T1000 (cell line): ENCODE measurements around the gene OLIG2.

Experiments
- DNase-seq: peaks from one replicate; lab custom pipeline; 2025; ENCODE audit warnings: mixed read lengths; lab: John Stamatoyannopoulos, UW

OLIG2 gene

GRCh38 chr21:33019885-33020557 lies 5.7 kb upstream of the OLIG2 start:
- DNase-seq = no peak

- no peak for DNase-seq
Measured at GRCh38 chr21:33020558-33021100, 5.1 kb upstream of the OLIG2 start.

GRCh38 chr21:33021150-33021549 lies 4.6 kb upstream of the OLIG2 start:
- no peak for DNase-seq

GRCh38 chr21:33021667-33022066 lies 4.1 kb upstream of the OLIG2 start:
- DNase-seq = no peak

GRCh38 chr21:33022489-33022827 lies 3.3 kb upstream of the OLIG2 start:
- DNase-seq = no peak

- no peak for DNase-seq
Measured at GRCh38 chr21:33022828-33023573, 2.7 kb upstream of the OLIG2 start.

GRCh38 chr21:33023574-33024200 lies 2.0 kb upstream of the OLIG2 start:
- DNase-seq = no peak

GRCh38 chr21:33024201-33025103 lies 1.3 kb upstream of the OLIG2 start:
- no peak for DNase-seq

- DNase-seq = no peak
Measured at GRCh38 chr21:33025106-33025488, 638 bp upstream of the OLIG2 start.

GRCh38 chr21:33026443-33026858 lies 716 bp downstream of the OLIG2 start:
- DNase-seq = no peak

- no peak for DNase-seq
Measured at GRCh38 chr21:33026878-33027400, 1.2 kb downstream of the OLIG2 start.

GRCh38 chr21:33027401-33028286 lies 1.9 kb downstream of the OLIG2 start:
- DNase-seq = no peak

- DNase-seq = no peak
Measured at GRCh38 chr21:33028287-33028670, 2.5 kb downstream of the OLIG2 start.

- DNase-seq = no peak
Measured at GRCh38 chr21:33028773-33029384, 3.1 kb downstream of the OLIG2 start.

GRCh38 chr21:33029385-33029921 lies 3.7 kb downstream of the OLIG2 start:
- no peak for DNase-seq

- no peak for DNase-seq
Measured at GRCh38 chr21:33029975-33030461, 4.3 kb downstream of the OLIG2 start.

- DNase-seq = no peak
Measured at GRCh38 chr21:33030633-33031032, 4.9 kb downstream of the OLIG2 start.

GRCh38 chr21:33031152-33031911 lies 5.6 kb downstream of the OLIG2 start:
- DNase-seq = no peak

- no peak for DNase-seq
Measured at GRCh38 chr21:33032434-33033047, 6.8 kb downstream of the OLIG2 start.
